ENCODE results near the gene SAMHD1.
"Not testable (repeated sequence)": the region's sequence is repeated elsewhere in the genome, so short reads cannot be mapped to it uniquely, and the experiment has no call there.

DNA sequence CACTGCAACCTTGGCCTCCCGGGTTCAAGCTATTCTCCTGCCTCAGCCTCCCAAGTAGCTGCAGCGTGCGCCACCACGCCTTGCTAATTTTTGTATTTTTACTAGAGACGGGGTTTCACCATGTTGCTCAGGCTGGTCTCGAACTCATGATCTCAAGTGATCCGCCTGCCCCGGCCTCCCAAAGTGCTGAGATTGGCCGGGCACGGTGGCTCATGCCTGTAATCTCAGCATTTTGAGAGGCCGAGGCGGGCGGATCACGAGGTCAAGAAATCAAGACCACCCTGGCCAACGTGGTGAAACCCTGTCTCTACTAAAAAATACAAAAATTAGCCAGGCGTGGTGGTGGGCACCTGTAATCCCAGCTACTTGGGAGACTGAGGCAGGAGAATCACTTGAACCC lies 17.9 kb downstream of the SAMHD1 start:
- TF ChIP-seq, protein P1, sequence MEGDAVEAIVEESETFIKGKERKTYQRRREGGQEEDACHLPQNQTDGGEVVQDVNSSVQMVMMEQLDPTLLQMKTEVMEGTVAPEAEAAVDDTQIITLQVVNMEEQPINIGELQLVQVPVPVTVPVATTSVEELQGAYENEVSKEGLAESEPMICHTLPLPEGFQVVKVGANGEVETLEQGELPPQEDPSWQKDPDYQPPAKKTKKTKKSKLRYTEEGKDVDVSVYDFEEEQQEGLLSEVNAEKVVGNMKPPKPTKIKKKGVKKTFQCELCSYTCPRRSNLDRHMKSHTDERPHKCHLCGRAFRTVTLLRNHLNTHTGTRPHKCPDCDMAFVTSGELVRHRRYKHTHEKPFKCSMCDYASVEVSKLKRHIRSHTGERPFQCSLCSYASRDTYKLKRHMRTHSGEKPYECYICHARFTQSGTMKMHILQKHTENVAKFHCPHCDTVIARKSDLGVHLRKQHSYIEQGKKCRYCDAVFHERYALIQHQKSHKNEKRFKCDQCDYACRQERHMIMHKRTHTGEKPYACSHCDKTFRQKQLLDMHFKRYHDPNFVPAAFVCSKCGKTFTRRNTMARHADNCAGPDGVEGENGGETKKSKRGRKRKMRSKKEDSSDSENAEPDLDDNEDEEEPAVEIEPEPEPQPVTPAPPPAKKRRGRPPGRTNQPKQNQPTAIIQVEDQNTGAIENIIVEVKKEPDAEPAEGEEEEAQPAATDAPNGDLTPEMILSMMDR (IDR thresholded peaks at IDR 0.05), result not testable (repeated sequence)
- TF ChIP-seq POLR2A (IDR thresholded peaks at IDR 0.05), result not testable (repeated sequence)
